ENCODE data around the gene UFSP2.

The UFSP2 gene

GRCh38 chr4:185412412-185412811 is 13.4 kb downstream of the UFSP2 start:
- DNase-seq, result no peak
- H3K4me1 Mint-ChIP-seq (ENCODE audit: low read depth in 2 of 2), result no peaks in the 10 kb centered on the region
- no peak overlapping the region for H3K27ac Mint-ChIP-seq
- H3K27me3 Mint-ChIP-seq, result no peaks in the 10 kb centered on the region
- peaks cover 27% of the 10 kb centered on the region for H3K36me3 Mint-ChIP-seq (ENCODE audit: insufficient read depth)
- no peaks in the 10 kb centered on the region for H3K9me3 Mint-ChIP-seq
- no peak overlapping the region for H3K4me3 Mint-ChIP-seq
- no peak for ATAC-seq (replicated peaks)

DNA sequence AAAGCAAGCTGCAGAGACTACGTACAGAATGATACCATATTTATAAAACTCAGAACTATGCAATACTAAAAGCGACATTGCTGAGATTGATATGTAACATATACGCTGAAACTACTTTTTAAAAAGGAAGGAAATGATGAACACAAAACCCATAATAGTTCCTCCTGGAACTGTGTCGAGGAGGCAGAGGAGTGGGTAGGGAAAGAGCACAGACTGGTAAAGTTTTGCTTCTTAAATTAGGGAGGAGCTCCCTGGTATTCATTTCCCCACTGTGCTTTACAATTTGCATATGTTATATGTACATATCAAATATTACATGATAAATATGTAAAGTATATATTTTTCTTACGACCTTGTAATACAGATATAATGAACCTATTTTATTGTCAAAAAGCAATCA is 13.9 kb downstream of the UFSP2 start:
- ATAC-seq (replicated peaks), result no peak
- Mint-ChIP-seq H3K27me3 (no peaks in the 10 kb centered on the region), H3K4me1 (ENCODE audit: low read depth in 2 of 2) (no peaks in the 10 kb centered on the region), H3K36me3 (ENCODE audit: insufficient read depth) (peaks cover 30% of the 10 kb centered on the region), H3K4me3 (no peak overlapping the region), H3K27ac (no peak overlapping the region), H3K9me3 (no peaks in the 10 kb centered on the region)
- no peak for DNase-seq

GRCh38 chr4:185408432-185408831 is 17.3 kb downstream of the UFSP2 start:
- DNase-seq (no peak), ATAC-seq (replicated peaks) (no peak)
- H3K36me3 Mint-ChIP-seq (ENCODE audit: insufficient read depth), result peaks cover 45% of the 10 kb centered on the region
- H3K9me3 Mint-ChIP-seq, result no peaks in the 10 kb centered on the region
- H3K4me3 Mint-ChIP-seq, result no peak overlapping the region
- H3K4me1 Mint-ChIP-seq (ENCODE audit: low read depth in 2 of 2), result no peaks in the 10 kb centered on the region
- peak overlapping the region in 1 of 2 donors; percentile 81 for H3K27ac Mint-ChIP-seq
- no peaks in the 10 kb centered on the region for H3K27me3 Mint-ChIP-seq

DNA sequence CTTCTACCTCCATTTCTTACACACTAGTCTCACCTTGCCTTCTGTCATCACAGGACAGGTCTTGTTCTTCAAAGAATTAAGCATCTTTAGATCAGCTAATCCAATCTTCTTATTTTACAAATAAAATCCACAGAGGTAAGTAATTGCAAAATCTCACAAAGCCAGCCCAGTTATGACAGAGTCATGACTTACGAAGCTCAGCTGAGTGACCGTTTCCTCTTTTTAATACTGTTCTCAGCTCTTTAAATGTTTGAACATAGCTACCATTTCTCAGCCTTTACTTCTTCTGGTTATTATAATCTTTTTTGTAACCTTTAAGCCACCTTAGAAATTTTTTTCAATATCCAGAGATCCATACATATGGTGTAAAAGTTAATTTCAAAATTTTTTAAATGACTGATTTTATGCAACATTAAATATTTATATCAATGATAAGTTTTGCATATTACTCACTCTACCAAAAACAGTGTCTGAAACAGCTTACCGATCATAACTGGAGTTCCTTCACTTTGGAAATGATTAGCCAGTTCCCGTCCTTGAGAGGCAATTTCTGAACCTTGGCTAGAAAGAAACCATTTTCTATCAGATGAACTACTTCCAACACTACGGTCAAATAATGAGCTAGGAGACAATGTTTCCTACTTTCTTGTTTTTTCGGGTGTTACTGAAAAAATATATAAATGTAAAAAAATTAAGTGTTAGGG is 20.3 kb downstream of the UFSP2 start:
- H3K9me3 Mint-ChIP-seq, result no peaks in the 10 kb centered on the region
- DNase-seq (no peak), ATAC-seq (replicated peaks) (no peak)
- H3K27me3 Mint-ChIP-seq, result no peaks in the 10 kb centered on the region
- H3K27ac Mint-ChIP-seq, result peak overlapping the region in 1 of 2 donors; percentile 57
- no peak overlapping the region for H3K4me3 Mint-ChIP-seq
- no peaks in the 10 kb centered on the region for H3K4me1 Mint-ChIP-seq (ENCODE audit: low read depth in 2 of 2)
- H3K36me3 Mint-ChIP-seq (ENCODE audit: insufficient read depth), result peaks cover 49% of the 10 kb centered on the region

DNA sequence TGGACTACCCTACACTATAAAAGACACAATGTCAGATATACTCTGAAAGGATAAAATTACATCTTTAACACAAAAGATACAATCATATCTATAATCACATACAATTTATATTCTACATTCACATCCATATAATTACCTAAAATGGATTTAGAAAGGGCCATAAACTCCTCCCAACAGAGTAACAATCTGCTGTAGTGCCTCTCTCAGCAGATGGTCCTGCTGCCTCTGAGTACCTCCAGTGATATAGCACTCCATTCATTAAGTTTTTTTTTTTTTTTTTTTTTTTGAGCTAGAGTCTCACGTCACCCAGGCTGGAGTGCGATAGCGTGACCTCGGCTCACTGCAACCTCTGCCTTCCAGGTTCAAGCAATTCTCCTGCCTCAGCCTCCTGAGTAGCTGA is 21.7 kb downstream of the UFSP2 start:
- no peak overlapping the region for H3K4me3 Mint-ChIP-seq
- DNase-seq (no peak), ATAC-seq (replicated peaks) (no peak)
- no peaks in the 10 kb centered on the region for H3K4me1 Mint-ChIP-seq (ENCODE audit: low read depth in 2 of 2)
- no peaks in the 10 kb centered on the region for H3K27me3 Mint-ChIP-seq
- H3K9me3 Mint-ChIP-seq, result no peaks in the 10 kb centered on the region
- peaks cover 55% of the 10 kb centered on the region for H3K36me3 Mint-ChIP-seq (ENCODE audit: insufficient read depth)
- peak overlapping the region in 1 of 2 donors; percentile 28 for H3K27ac Mint-ChIP-seq

DNA sequence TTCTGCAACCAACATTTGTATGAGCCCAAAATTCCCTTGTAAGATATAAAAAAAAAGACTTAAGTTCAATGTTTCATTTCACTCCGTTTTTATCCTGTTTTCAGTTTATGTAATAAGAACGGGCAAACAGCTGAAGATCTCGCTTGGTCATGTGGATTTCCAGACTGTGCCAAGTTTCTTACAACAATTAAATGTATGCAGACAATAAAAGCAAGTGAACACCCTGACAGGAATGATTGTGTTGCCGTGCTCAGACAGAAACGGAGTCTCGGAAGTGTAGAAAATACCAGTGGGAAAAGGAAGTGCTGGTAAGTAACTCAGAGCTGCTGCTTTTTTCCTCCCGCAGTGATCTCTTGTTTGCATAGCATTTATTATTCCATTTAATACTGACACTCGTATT is 26.3 kb downstream of the UFSP2 start:
- DNase-seq, result no peak
- H3K27me3 Mint-ChIP-seq, result no peaks in the 10 kb centered on the region
- ATAC-seq (replicated peaks), result no peak
- no peak overlapping the region for H3K4me3 Mint-ChIP-seq
- H3K36me3 Mint-ChIP-seq (ENCODE audit: insufficient read depth), result peaks cover 37% of the 10 kb centered on the region
- H3K9me3 Mint-ChIP-seq, result no peaks in the 10 kb centered on the region
- peaks cover 11 to 22% of the 10 kb centered on the region in 2 donors for H3K4me1 Mint-ChIP-seq (ENCODE audit: low read depth in 2 of 2)
- no peak overlapping the region for H3K27ac Mint-ChIP-seq

GRCh38 chr4:185398618-185399017 is 27.1 kb downstream of the UFSP2 start:
- no peak overlapping the region for H3K4me3 Mint-ChIP-seq
- H3K27ac Mint-ChIP-seq, result peak overlapping the region in 1 of 2 donors; percentile 16
- no peak for DNase-seq
- H3K4me1 Mint-ChIP-seq (ENCODE audit: low read depth in 2 of 2), result peaks cover 13 to 24% of the 10 kb centered on the region in 2 donors
- H3K27me3 Mint-ChIP-seq, result no peaks in the 10 kb centered on the region
- peaks cover 30% of the 10 kb centered on the region for H3K36me3 Mint-ChIP-seq (ENCODE audit: insufficient read depth)
- no peak for ATAC-seq (replicated peaks)
- H3K9me3 Mint-ChIP-seq, result no peaks in the 10 kb centered on the region

- no peaks in the 10 kb centered on the region for H3K27me3 Mint-ChIP-seq
- H3K4me3 Mint-ChIP-seq, result peak within 1 kb of the TSS; percentile 92 to 97
- H3K27ac Mint-ChIP-seq, result peak within 1 kb of the TSS; percentile 97 to 98
- DNase-seq, result no peak
- peaks cover 33% of the 10 kb centered on the region for H3K36me3 Mint-ChIP-seq (ENCODE audit: insufficient read depth)
- ATAC-seq (replicated peaks), result no peak
- H3K4me1 Mint-ChIP-seq (ENCODE audit: low read depth in 2 of 2), result peaks cover 13 to 24% of the 10 kb centered on the region in 2 donors
- no peaks in the 10 kb centered on the region for H3K9me3 Mint-ChIP-seq
These were observed 28.9 kb downstream of the UFSP2 start, which contains the start of gene ANKRD37 for GRCh38 chr4:185396724-185397385. Gene ANKRD37 (plus strand): TSS chr4:185396841. CDS start chr4:185396924, 83 bp downstream.

- Mint-ChIP-seq H3K9me3 (no peaks in the 10 kb centered on the region), H3K36me3 (ENCODE audit: insufficient read depth) (peaks cover 33% of the 10 kb centered on the region), H3K4me3 (peak overlapping the region; percentile 92 to 97), H3K27me3 (no peaks in the 10 kb centered on the region), H3K4me1 (ENCODE audit: low read depth in 2 of 2) (peaks cover 13 to 24% of the 10 kb centered on the region in 2 donors), H3K27ac (peak overlapping the region; percentile 97 to 98)
- peak; percentile 88 for ATAC-seq (replicated peaks)
- DNase-seq, result peak; percentile 92 to 96 (median 96)
These were observed 29.6 kb downstream of the UFSP2 start for GRCh38 chr4:185395956-185396723.

DNA sequence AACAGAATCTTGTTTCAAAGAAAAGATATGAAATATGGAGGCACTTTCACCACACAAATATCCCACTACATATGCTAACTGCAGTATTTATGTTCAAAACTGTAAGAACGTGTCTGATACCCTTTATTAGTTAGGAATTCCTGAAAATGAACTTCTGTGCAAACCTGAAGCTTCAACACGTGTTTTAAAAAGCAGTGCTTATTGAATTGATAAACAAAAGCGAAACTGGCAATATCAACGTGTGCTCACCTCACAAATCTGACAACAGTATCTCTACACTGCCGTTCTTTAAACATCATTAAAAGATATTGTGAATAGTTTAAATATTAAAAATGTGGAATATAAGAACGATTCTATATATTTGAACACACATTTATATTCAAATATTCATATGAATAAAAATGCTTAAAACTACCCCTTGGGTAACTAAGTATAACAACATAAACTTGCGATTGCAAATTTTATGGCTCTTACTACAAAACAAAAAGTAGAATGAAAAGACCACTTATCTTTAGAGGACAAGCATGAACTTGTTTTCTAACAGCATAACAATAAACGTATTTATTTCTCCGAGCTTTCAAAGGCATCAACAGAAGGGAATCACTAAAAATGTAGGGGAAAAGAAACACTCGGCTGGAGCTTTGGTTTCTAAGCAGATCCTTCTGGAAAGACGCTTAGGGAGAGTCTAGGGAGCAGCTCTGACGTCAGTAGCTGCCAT is 30.4 kb downstream of the UFSP2 start, which contains the start of gene LRP2BP:
LRP2BP (minus strand) TSS at position 687 of the 718 bp plus-strand sequence. CDS start 17,738 bp downstream, outside the sequence.
- H3K4me1 Mint-ChIP-seq (ENCODE audit: low read depth in 2 of 2), result peaks cover 13 to 24% of the 10 kb centered on the region in 2 donors
- no peaks in the 10 kb centered on the region for H3K27me3 Mint-ChIP-seq
- peak within 1 kb of the TSS; percentile 92 to 97 for H3K4me3 Mint-ChIP-seq
- no peaks in the 10 kb centered on the region for H3K9me3 Mint-ChIP-seq
- ATAC-seq (replicated peaks) (no peak), DNase-seq (no peak)
- peaks cover 29% of the 10 kb centered on the region for H3K36me3 Mint-ChIP-seq (ENCODE audit: insufficient read depth)
- peak within 1 kb of the TSS; percentile 97 to 98 for H3K27ac Mint-ChIP-seq

DNA sequence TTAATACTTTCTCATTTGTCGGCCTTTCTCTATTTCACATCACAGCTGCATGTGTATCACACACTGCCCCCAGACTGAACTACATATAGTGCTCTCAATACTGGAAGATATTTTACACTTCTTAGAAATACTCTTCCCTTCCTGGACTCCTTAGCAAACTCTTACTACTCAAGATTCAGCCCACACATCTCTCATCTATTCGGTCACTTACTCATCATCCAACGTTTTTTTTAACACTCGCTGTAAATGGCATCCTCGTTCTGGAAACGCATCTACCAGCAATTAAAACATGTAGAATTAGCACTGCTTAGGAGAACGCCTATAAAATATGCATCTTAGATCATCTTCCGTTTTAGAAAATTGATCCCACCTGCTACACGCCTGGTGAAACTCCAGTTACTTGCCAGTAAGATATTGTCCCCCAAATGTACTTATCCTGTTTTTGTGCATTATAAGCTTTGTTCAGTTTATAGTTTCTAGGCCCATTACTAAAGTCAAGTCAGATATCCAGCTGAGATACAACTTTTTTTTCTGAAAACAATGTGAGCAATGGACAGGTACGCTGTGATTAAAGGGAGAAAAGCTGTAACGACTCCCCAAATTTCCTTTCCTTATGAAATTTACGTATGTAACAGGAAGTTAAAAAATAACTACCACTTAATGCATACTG is 31.1 kb downstream of the UFSP2 start:
- peak overlapping the region; percentile 97 to 98 for H3K27ac Mint-ChIP-seq
- H3K27me3 Mint-ChIP-seq, result no peaks in the 10 kb centered on the region
- H3K36me3 Mint-ChIP-seq (ENCODE audit: insufficient read depth), result peaks cover 23% of the 10 kb centered on the region
- H3K4me3 Mint-ChIP-seq, result peak overlapping the region; percentile 92 to 97
- H3K4me1 Mint-ChIP-seq (ENCODE audit: low read depth in 2 of 2), result peaks cover 13 to 24% of the 10 kb centered on the region in 2 donors
- ATAC-seq (replicated peaks) (no peak), DNase-seq (no peak)
- H3K9me3 Mint-ChIP-seq, result no peaks in the 10 kb centered on the region

- Mint-ChIP-seq H3K9me3 (no peaks in the 10 kb centered on the region), H3K4me1 (ENCODE audit: low read depth in 2 of 2) (peaks cover 12 to 19% of the 10 kb centered on the region in 2 donors), H3K36me3 (ENCODE audit: insufficient read depth) (peaks cover 20% of the 10 kb centered on the region), H3K4me3 (no peak overlapping the region), H3K27me3 (no peaks in the 10 kb centered on the region), H3K27ac (no peak overlapping the region)
- no peak for ATAC-seq (replicated peaks)
- no peak for DNase-seq
These were observed 33.6 kb downstream of the UFSP2 start for GRCh38 chr4:185392156-185392555.

All from effector memory CD8-positive, alpha-beta T cell (primary cell).